GM18502 (cell line): ENCODE measurements around the gene CS.

Experiments used
- ATAC-seq: cut with Tn5 transposase; IDR thresholded peaks from one replicate; pipeline ENCODE4 v1.9.1; 2021; ENCODE audit warnings: mild to moderate bottlenecking; ENCODE audit not compliant: unreplicated experiment, poor library complexity

The CS gene

GRCh38 chr12:56255671-56256070, 44.5 kb downstream of the CS start:
- ATAC-seq: no peak

GRCh38 chr12:56253091-56253490, 47.0 kb downstream of the CS start:
- ATAC-seq: no peak

- no peak for ATAC-seq
These were observed 47.5 kb downstream of the CS start for GRCh38 chr12:56252649-56253048.

- ATAC-seq: no peak
These were observed 51.4 kb downstream of the CS start for GRCh38 chr12:56248711-56249110.

- no peak for ATAC-seq
These were observed 52.2 kb downstream of the CS start for GRCh38 chr12:56247923-56248322.

GRCh38 chr12:56244494-56244893, 55.6 kb downstream of the CS start:
- no peak for ATAC-seq

- no peak for ATAC-seq
These were observed 56.4 kb downstream of the CS start for GRCh38 chr12:56243731-56244181.

GRCh38 chr12:56242986-56243385, 57.1 kb downstream of the CS start:
- ATAC-seq: no peak

- no peak for ATAC-seq
These were observed 58.5 kb downstream of the CS start for GRCh38 chr12:56241424-56242303.

- no peak for ATAC-seq
These were observed 62.6 kb downstream of the CS start for GRCh38 chr12:56237552-56237951.

- ATAC-seq: no peak
These were observed 63.1 kb downstream of the CS start for GRCh38 chr12:56236985-56237384.

GRCh38 chr12:56236091-56236490, 64.0 kb downstream of the CS start:
- ATAC-seq: no peak

- no peak for ATAC-seq
These were observed 65.2 kb downstream of the CS start for GRCh38 chr12:56234746-56235436.

- no peak for ATAC-seq
These were observed 68.9 kb downstream of the CS start for GRCh38 chr12:56231184-56231582.

GRCh38 chr12:56230432-56231183, 69.5 kb downstream of the CS start:
- ATAC-seq: no peak

GRCh38 chr12:56229916-56230431, 70.2 kb downstream of the CS start, which contains the start of gene SLC39A5:
SLC39A5 (plus strand) TSS chr12:56230051; CDS start chr12:56231275, 1,224 bp downstream.
- ATAC-seq: no peak

- ATAC-seq: no peak
These were observed 71.0 kb downstream of the CS start for GRCh38 chr12:56229082-56229481.

- ATAC-seq: no peak
These were observed 75.2 kb downstream of the CS start for GRCh38 chr12:56224954-56225353.

GRCh38 chr12:56224102-56224701, 75.9 kb downstream of the CS start, which contains the start of gene NABP2:
NABP2 (plus strand) TSS chr12:56224342; CDS start chr12:56224857, 515 bp downstream.
- ATAC-seq: peak; percentile 75

GRCh38 chr12:56223571-56224101, 76.5 kb downstream of the CS start:
- no peak for ATAC-seq
